Stimulated activated CD4-positive, alpha-beta T cell treated with anti-CD3 and anti-CD28 coated beads, Interleukin-4, amount 100 ng/mL, for 4 hours (primary cell): ENCODE measurements around the gene HOXB5.

ENCODE experiments used
- DNase-seq, 2 experiments: peaks; one replicate each; pipeline ENCODE4 v3.0.0-alpha.2; 2020

HOXB5 gene

GRCh38 chr17:48588074-48588415, 5.5 kb downstream of the HOXB5 start:
- DNase-seq, result no peak

GRCh38 chr17:48587276-48588073, 6.1 kb downstream of the HOXB5 start:
- no peak for DNase-seq

- DNase-seq, result no peak
These were observed 7.0 kb downstream of the HOXB5 start for GRCh38 chr17:48586355-48587258.

GRCh38 chr17:48584223-48584741, 9.3 kb downstream of the HOXB5 start:
- no peak for DNase-seq

GRCh38 chr17:48583708-48584222, 9.8 kb downstream of the HOXB5 start:
- DNase-seq, result no peak

GRCh38 chr17:48582750-48583069, 10.9 kb downstream of the HOXB5 start:
- no peak for DNase-seq

- DNase-seq, result no peak
These were observed 13.6 kb downstream of the HOXB5 start for GRCh38 chr17:48579760-48580554.

GRCh38 chr17:48579471-48579759, 14.2 kb downstream of the HOXB5 start:
- DNase-seq, result no peak

GRCh38 chr17:48578616-48579470, 14.7 kb downstream of the HOXB5 start:
- no peak for DNase-seq

GRCh38 chr17:48577946-48578615, 15.5 kb downstream of the HOXB5 start, which contains the start of gene HOXB4:
TSS of gene HOXB4 (minus strand) at chr17:48578350. CDS start at chr17:48578319, 31 bp downstream.
- peak; percentile 53 to 57 for DNase-seq

- DNase-seq, result peak in 1 of 2 experiments; percentile 34
These were observed 16.1 kb downstream of the HOXB5 start for GRCh38 chr17:48577330-48577945.

GRCh38 chr17:48576479-48577309, 16.9 kb downstream of the HOXB5 start:
- DNase-seq, result no peak

- DNase-seq, result no peak
These were observed 17.7 kb downstream of the HOXB5 start for GRCh38 chr17:48575673-48576478.

- no peak for DNase-seq
These were observed 18.5 kb downstream of the HOXB5 start for GRCh38 chr17:48575066-48575582.

GRCh38 chr17:48574505-48575065, 19.0 kb downstream of the HOXB5 start:
- DNase-seq, result no peak

GRCh38 chr17:48571826-48572417, 21.7 kb downstream of the HOXB5 start:
- no peak for DNase-seq

- DNase-seq, result no peak
These were observed 22.4 kb downstream of the HOXB5 start for GRCh38 chr17:48571024-48571818.
